ENCODE data around the gene TBKBP1.

Gene TBKBP1

DNA sequence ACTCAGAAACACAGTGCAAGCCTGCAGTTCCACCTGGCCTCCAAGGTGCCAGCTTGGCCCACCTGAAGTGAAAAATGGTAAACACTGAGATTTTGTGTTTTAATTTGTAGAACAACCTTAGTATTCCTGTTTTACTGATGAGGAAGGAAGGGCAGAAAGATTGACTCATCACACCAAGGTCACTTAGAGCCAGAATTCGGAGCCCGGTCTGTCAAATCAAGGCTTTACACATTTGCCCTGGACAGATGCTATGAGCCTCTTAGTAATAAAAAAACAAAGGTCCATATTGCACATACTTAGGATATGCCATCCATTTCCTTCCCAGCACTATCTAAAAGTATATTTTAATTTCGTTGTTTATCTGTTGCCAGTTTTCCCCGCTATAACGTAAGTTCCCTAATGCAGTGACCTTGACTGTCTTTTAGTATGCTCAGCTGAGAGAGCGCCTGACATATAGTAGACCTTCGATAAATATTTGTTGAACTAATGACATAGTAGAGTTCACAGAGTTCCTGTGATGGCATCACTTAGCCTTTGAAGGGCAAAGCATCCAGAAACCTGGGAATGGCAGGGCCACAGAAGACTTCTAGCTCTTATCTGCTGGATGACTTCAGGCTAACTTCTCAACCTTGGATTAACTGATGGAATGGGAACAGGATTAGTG, 7.2 kb upstream of the TBKBP1 start:
- Histone ChIP-seq H3K4me3 (ENCODE audit: low read depth, low read length) (no peak overlapping the region), H3K36me3 (ENCODE audit: control insufficient read depth in 2 of 2, insufficient read depth in 1 of 2, low read length in 2 of 2) (peaks cover 15 to 51% of the 10 kb centered on the region in 2 experiments), H3K9me3 (ENCODE audit: control insufficient read depth, insufficient read depth, low read depth, low read length) (no peaks in the 10 kb centered on the region), H3K27ac (ENCODE audit: extremely low read depth, low read depth, low read length) (no peak overlapping the region), H3K4me1 (ENCODE audit: control insufficient read depth, insufficient read depth, low read length) (no peaks in the 10 kb centered on the region)
- TF ChIP-seq, protein P1, sequence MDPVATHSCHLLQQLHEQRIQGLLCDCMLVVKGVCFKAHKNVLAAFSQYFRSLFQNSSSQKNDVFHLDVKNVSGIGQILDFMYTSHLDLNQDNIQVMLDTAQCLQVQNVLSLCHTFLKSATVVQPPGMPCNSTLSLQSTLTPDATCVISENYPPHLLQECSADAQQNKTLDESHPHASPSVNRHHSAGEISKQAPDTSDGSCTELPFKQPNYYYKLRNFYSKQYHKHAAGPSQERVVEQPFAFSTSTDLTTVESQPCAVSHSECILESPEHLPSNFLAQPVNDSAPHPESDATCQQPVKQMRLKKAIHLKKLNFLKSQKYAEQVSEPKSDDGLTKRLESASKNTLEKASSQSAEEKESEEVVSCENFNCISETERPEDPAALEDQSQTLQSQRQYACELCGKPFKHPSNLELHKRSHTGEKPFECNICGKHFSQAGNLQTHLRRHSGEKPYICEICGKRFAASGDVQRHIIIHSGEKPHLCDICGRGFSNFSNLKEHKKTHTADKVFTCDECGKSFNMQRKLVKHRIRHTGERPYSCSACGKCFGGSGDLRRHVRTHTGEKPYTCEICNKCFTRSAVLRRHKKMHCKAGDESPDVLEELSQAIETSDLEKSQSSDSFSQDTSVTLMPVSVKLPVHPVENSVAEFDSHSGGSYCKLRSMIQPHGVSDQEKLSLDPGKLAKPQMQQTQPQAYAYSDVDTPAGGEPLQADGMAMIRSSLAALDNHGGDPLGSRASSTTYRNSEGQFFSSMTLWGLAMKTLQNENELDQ (tag by site-specific recombination; IDR thresholded peaks at IDR 0.05; ENCODE audit: low read depth): no peak
- TF ChIP-seq ZBTB8A (tag by site-specific recombination; IDR thresholded peaks at IDR 0.05) (no peak), ZNF792 (tag by site-specific recombination; IDR thresholded peaks at IDR 0.05) (no peak), ZNF776 (tag by site-specific recombination; IDR thresholded peaks at IDR 0.05; ENCODE audit: borderline replicate concordance) (no peak), ZNF76 (tag by site-specific recombination; IDR thresholded peaks at IDR 0.05; ENCODE audit: borderline replicate concordance, low read depth) (no peak), ZNF433 (tag by site-specific recombination; IDR thresholded peaks at IDR 0.05; ENCODE audit: low read depth) (no peak), ZNF660 (tag by site-specific recombination; IDR thresholded peaks at IDR 0.05) (no peak), ZBTB17 (tag by site-specific recombination; IDR thresholded peaks at IDR 0.05) (no peak), REST (tag by site-specific recombination; IDR thresholded peaks at IDR 0.05) (no peak), ZFP37 (tag by site-specific recombination; IDR thresholded peaks at IDR 0.05) (no peak), ZNF837 (tag by site-specific recombination; IDR thresholded peaks at IDR 0.05) (no peak), MEIS1 (CRISPR knock-in tag; IDR thresholded peaks at IDR 0.05; ENCODE audit: borderline replicate concordance) (no peak), ZNF518A (tag by site-specific recombination; conservative IDR thresholded peaks at IDR 0.05; ENCODE audit: low read depth) (no peak), ZNF335 (tag by site-specific recombination; conservative IDR thresholded peaks at IDR 0.05) (no peak), ZNF521 (tag by site-specific recombination; IDR thresholded peaks at IDR 0.05) (no peak), ZNF530 (tag by site-specific recombination; IDR thresholded peaks at IDR 0.05; ENCODE audit: low read depth) (no peak)
- TF ChIP-seq, protein P2, sequence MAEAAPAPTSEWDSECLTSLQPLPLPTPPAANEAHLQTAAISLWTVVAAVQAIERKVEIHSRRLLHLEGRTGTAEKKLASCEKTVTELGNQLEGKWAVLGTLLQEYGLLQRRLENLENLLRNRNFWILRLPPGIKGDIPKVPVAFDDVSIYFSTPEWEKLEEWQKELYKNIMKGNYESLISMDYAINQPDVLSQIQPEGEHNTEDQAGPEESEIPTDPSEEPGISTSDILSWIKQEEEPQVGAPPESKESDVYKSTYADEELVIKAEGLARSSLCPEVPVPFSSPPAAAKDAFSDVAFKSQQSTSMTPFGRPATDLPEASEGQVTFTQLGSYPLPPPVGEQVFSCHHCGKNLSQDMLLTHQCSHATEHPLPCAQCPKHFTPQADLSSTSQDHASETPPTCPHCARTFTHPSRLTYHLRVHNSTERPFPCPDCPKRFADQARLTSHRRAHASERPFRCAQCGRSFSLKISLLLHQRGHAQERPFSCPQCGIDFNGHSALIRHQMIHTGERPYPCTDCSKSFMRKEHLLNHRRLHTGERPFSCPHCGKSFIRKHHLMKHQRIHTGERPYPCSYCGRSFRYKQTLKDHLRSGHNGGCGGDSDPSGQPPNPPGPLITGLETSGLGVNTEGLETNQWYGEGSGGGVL (tag by site-specific recombination; IDR thresholded peaks at IDR 0.05): no peak
- POLR2A ChIA-PET: interaction anchor here (1.2 to 1.8 kb wide), 4 partner anchors 8 to 37 kb away, joined by 5 to 8 read pairs (median 6); partner anchors contain the start of gene KPNB1
- CTCF ChIA-PET: interaction anchor here (0.6 to 3.2 kb wide), 5 partner anchors 11 to 335 kb away, joined by 3 to 41 read pairs (median 4); no protein-coding TSS in a partner anchor
